Measurements from ENCODE around the gene IRF4.
"Not testable (repeated sequence)": the region's sequence is repeated elsewhere in the genome, so short reads cannot be mapped to it uniquely, and the experiment has no call there.

The IRF4 gene

GRCh38 chr6:423055-423798 lies 31.7 kb downstream of the IRF4 start:
- no peak for DNase-seq

DNA sequence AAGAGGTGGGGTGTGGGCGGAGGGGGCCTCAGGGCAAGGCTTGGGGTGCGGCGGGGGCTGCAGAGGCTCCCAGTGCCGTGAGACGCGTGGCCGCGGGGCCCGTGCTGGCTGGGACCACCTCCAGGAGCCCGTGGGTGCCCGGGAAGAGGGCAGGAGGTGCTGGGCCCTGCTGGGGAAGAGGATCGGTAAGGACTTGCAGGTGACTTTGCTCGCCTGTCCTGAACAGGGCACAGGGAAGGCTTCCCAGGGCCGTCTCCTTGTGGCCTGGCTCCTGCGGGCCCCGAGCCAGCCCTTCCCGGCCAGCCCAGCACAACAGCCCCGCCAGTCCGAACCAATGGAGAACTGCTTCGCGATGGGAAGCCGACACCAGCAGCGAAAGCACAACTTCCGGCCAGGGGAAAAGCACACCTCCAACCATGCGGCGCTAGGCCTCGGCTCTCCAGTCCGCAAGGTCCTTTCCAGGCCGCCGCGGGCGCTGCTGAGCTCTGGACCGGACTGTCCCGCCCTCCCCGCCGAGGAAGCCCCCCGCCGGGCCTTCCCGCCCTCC lies 32.3 kb downstream of the IRF4 start:
- DNase-seq: no peak

GRCh38 chr6:424741-425417 lies 33.3 kb downstream of the IRF4 start:
- no peak for DNase-seq

GRCh38 chr6:425418-425788 lies 33.9 kb downstream of the IRF4 start:
- DNase-seq: not testable (repeated sequence)

DNA sequence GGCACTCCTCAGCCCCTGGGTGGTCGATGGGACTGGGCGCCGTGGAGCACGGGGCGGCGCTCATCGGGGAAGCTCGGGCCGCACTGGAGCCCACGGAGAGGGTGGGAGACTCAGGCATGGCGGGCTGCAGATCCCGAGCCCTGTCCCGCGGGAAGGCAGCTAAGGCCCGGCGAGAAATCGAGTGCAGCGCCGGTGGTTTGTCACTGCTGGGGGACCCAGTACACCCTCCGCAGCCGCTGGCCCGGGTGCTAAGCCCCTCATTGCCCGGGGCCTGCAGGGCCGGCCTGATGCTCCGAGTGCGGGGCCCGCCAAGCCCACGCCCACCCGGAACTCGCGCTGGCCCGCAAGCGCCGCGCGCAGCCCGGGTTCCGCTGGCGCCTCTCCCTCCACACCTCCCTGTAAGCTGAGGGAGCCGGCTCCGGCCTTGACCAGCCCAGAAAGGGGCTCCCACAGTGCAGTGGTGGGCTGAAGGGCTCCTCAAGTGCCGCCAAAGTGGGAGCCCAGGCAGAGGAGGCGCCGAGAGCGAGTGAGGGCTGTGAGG lies 34.7 kb downstream of the IRF4 start:
- DNase-seq: not testable (repeated sequence)

GRCh38 chr6:428047-428603 lies 36.6 kb downstream of the IRF4 start:
- DNase-seq: no peak

DNA sequence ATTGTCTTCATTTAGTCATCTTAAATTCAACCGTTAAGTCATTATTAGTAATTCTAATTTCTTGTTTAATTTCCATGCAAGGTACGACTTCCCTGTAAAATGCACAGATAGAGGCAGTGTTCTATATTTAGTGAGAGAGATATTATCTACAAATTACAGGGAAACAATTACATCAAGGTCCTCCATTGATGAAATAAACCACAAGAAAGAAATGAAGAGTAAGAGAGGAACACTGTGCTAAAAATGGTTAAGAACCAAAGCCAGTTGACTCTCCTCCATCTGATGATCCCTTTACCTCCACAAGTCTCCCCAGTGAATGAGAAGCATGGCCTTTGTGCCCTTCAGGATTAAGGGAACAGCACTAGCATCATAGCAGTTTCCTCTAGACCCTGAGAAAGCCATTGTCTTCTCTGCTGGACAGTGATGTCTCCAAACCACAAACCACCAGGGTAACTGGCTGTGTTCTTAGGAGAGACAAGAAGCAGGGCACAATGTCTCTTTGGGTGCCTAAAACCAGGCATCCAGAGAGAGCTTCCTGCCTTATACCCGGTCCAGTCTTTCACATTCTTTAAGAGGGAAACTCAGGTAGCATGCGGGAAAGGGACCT lies 38.1 kb downstream of the IRF4 start:
- no peak for DNase-seq

- DNase-seq: no peak
These were observed 40.0 kb downstream of the IRF4 start for GRCh38 chr6:431504-431903.

GRCh38 chr6:431986-432385 lies 40.4 kb downstream of the IRF4 start:
- no peak for DNase-seq

GRCh38 chr6:434051-434705 lies 42.6 kb downstream of the IRF4 start:
- DNase-seq: no peak

DNA sequence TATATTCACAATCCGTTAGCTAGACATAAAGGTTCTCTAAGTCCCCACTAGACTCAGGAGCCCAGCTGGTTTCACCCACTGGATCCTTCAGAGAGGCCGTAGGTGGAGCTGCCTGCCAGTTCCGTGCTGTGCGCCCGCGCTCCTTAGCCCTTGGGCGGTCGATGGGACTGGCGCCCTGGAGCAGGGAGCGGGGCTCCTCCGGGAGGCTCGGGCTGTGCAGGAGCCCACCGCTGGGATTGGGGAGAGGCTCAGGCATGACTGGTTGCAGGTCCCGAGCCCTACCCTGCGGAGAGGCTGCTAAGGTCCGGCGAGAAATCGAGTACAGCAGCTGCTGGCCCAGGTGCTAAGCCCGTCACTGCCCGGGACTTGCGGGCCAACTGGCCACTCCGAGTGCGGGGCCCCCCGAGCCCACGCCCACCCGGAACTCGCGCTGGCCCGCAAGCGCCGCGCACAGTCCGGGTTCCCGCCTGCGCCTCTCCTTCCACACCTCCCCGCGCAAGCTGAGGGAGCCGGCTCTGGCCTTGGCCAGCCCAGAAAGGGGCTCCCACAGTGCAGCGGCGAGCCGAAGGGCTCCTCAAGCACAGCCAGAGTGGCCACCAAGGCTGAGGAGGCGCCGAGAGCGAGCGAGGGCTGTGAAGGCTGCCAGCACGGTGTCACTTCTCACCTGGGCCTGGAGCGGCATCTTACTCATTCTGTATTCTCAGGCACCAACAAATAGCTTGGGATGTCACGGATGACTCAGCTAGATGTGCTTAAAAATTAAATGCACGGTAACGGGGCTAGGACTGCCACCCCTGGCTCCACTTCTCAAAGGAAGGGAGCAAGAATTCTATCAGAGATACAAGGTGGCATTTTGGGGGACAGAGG lies 44.1 kb downstream of the IRF4 start:
- no peak for DNase-seq

DNA sequence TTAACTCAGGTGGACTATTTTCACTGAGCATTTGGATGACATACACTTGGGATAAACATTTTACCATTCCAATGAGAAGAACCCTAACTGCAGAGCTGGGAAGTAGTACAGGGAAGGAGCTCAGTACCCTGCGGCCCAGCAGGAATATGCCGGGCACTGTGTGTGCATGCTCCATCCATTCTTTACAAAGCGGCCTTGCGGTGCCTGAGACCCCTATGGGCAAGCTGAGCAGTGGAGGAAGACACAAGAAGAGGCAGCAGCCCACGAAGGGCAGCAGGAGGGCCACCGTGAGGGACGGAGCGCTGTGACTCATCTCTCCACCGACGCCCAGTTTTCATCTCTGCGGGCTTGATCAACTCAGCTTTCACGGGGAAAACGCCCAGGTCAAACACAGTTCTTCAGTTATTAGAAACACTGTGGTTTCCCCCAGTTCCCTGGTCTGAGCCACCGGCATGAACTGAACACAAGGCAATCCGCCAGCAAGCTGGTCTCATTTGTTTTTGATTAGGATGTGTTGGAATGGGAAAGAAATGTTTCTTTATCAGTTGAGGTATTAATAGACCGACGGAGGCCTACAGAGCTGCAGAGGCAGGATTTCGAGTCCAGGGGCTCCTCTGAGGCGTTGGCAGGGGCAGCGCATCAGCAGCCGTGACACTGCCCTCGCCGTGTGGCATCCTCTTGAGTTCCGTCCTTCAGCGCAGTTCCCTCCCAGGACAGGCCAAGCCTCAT lies 44.9 kb downstream of the IRF4 start:
- DNase-seq: no peak

GRCh38 chr6:437037-437392 lies 45.5 kb downstream of the IRF4 start:
- no peak for DNase-seq

- DNase-seq: no peak
These were observed 47.1 kb downstream of the IRF4 start for GRCh38 chr6:438634-439170.

- peak; percentile 89 for DNase-seq
These were observed 48.2 kb downstream of the IRF4 start for GRCh38 chr6:439641-440167.

- DNase-seq: no peak
These were observed 49.8 kb downstream of the IRF4 start for GRCh38 chr6:441126-441920.

GRCh38 chr6:443621-444159 lies 52.1 kb downstream of the IRF4 start:
- no peak for DNase-seq

DNA sequence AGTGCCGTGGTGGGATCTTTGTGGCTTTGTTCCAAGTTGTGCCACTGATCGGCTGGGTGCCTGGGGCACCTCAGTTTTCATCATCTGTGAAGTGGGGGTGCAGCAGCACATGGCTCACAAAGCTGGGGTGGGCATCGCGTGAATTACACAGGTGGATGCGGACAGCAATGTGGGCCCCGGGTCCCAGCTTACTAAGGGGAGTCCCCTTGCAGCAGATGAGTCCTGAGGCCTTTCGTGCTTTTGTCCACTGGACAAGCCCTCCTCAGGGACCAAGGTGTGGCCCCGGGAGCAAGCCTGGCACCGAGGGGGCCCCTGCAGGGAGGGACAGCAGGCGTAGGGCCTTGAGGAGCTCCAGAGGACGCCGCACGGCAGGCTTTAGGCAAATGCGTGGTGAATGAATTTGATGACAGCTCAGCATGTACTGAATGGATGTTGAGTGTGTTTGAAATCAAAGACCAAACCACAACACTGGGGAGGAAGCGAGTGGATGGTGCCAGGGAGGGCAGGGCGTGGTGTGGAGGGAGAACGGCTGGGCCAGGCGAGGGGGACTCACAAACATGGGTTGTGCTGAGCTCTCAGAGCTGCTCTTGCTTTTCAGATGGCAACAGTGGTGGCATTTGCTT lies 53.2 kb downstream of the IRF4 start:
- no peak for DNase-seq

Data from NCI-H69 (cell line).